Adrenal gland (tissue), 5 donors: Measurements from ENCODE around the gene ABHD14A.

Experiments used
- POLR2A ChIP-seq, 2 donors: fragments of 450-650 bp; IDR thresholded peaks; one replicate each; pipeline ENCODE4 v1.6.1; 2017; ENCODE audit warnings: antibody characterized with exemption in 2 of 2, mild to moderate bottlenecking in 2 of 2, moderate library complexity in 1 of 2
- TF ChIP-seq, protein P1 (sequence below), 6 experiments: fragments of 450-650 bp in 4 of 6; fragments of 200-600 bp in 2 of 6; sonication (generic) in 1 of 6; IDR thresholded peaks; 1 replicate in 5 of 6; 2 replicates in 1 of 6; pipeline versions ENCODE4 v1.5.1 to v1.8.0; 2016 to 2021; ENCODE audit warnings: antibody characterized with exemption in 6 of 6, mild to moderate bottlenecking in 2 of 6, moderate library complexity in 1 of 6
- donor health status: DM: no; HTN: no; CAD: no.

DNA sequence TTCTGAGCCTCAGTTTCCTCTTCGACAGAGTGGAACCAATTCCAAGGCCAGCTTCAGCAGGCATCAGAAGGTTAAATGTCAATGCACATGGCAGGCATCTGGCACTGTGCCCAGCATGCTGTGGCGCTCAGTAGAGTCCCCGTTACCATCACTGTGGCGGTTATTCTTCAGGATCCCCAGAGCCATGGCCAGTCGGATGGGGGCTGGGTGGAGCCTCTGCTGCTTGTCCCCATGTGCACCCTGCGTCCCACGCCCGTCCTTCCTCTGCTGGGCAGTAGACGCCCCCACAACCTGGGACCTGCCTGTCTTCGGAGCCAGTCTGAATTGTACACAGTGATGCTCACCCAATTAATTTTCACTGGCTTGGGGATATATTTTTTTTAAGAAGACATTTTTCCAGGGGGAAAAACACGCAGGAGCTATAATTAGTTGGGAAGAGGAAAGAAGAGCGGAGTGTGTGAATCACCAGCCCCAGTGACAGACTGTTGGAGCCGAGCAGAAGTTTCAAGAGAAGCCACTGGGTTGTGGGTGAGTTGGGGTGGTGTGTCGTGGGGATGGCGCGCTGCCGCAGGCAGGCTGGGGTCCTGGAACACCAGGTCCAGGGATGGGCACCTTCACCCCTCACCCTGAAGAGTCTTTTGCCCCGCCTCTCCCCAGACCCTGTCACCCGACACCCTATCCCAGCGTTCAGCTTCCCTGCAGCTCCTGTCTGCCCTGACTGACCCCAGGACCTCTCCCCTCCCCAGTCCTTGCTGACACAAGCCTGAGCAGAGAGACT, 47.6 kb downstream of the ABHD14A start:
- TF ChIP-seq, protein P1, sequence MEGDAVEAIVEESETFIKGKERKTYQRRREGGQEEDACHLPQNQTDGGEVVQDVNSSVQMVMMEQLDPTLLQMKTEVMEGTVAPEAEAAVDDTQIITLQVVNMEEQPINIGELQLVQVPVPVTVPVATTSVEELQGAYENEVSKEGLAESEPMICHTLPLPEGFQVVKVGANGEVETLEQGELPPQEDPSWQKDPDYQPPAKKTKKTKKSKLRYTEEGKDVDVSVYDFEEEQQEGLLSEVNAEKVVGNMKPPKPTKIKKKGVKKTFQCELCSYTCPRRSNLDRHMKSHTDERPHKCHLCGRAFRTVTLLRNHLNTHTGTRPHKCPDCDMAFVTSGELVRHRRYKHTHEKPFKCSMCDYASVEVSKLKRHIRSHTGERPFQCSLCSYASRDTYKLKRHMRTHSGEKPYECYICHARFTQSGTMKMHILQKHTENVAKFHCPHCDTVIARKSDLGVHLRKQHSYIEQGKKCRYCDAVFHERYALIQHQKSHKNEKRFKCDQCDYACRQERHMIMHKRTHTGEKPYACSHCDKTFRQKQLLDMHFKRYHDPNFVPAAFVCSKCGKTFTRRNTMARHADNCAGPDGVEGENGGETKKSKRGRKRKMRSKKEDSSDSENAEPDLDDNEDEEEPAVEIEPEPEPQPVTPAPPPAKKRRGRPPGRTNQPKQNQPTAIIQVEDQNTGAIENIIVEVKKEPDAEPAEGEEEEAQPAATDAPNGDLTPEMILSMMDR (IDR thresholded peaks at IDR 0.05) = no peak
- no peak for TF ChIP-seq POLR2A (IDR thresholded peaks at IDR 0.05)
